ENCODE results near the gene TMEM151B.

The TMEM151B gene

GRCh38 chr6:44233567-44234100 lies 36.6 kb upstream of the TMEM151B start:
- DNase-seq, result no peak

- DNase-seq, result no peak
These were observed 35.9 kb upstream of the TMEM151B start for GRCh38 chr6:44234101-44235025.

GRCh38 chr6:44235269-44235668 lies 35.0 kb upstream of the TMEM151B start:
- DNase-seq, result no peak

- DNase-seq, result no peak
These were observed 34.2 kb upstream of the TMEM151B start for GRCh38 chr6:44235891-44236516.

- DNase-seq, result peak; percentile 61
These were observed 33.0 kb upstream of the TMEM151B start for GRCh38 chr6:44237021-44237812.

- peak; percentile 79 for DNase-seq
These were observed 32.3 kb upstream of the TMEM151B start for GRCh38 chr6:44237813-44238433.

GRCh38 chr6:44238687-44239350 lies 31.4 kb upstream of the TMEM151B start:
- no peak for DNase-seq

GRCh38 chr6:44243345-44243744 lies 26.9 kb upstream of the TMEM151B start:
- DNase-seq, result no peak

GRCh38 chr6:44245391-44245911 lies 24.8 kb upstream of the TMEM151B start:
- DNase-seq, result no peak

- DNase-seq, result peak; percentile 90
These were observed 24.2 kb upstream of the TMEM151B start for GRCh38 chr6:44245912-44246662.

GRCh38 chr6:44246663-44247337 lies 23.4 kb upstream of the TMEM151B start, which contains the start of gene HSP90AB1:
Gene HSP90AB1, plus strand, starts transcription at chr6:44247101. Its CDS starts 1,529 bp downstream, at chr6:44248630.
- DNase-seq, result peak; percentile 92

- peak; percentile 90 for DNase-seq
These were observed 22.6 kb upstream of the TMEM151B start for GRCh38 chr6:44247338-44248302.

- DNase-seq, result no peak
These were observed 21.7 kb upstream of the TMEM151B start for GRCh38 chr6:44248579-44248978.

GRCh38 chr6:44249082-44249748 lies 21.0 kb upstream of the TMEM151B start:
- no peak for DNase-seq

GRCh38 chr6:44250067-44250717 lies 20.1 kb upstream of the TMEM151B start:
- DNase-seq, result no peak

- DNase-seq, result no peak
These were observed 19.5 kb upstream of the TMEM151B start for GRCh38 chr6:44250718-44251123.

GRCh38 chr6:44251576-44252524 lies 18.4 kb upstream of the TMEM151B start:
- DNase-seq, result no peak

All from stimulated activated CD4-positive, alpha-beta T cell treated with anti-CD3 and anti-CD28 coated beads, Interleukin-4, amount 100 ng/mL, for 1 hour (primary cell).